GM21576 (cell line): ENCODE measurements around the gene OR2A42.
"Not testable (repeated sequence)": the region's sequence is repeated elsewhere in the genome, so short reads cannot be mapped to it uniquely, and the experiment has no call there.

Experiments
- ATAC-seq: cut with Tn5 transposase; IDR thresholded peaks from one replicate; pipeline ENCODE4 v1.9.1; 2021; ENCODE audit warnings: mild to moderate bottlenecking, moderate library complexity; ENCODE audit not compliant: unreplicated experiment

Gene OR2A42

GRCh38 chr7:144226866-144227265 lies 12.5 kb downstream of the OR2A42 start:
- ATAC-seq, result not testable (repeated sequence)

GRCh38 chr7:144223675-144224074 lies 15.7 kb downstream of the OR2A42 start:
- not testable (repeated sequence) for ATAC-seq

GRCh38 chr7:144220531-144220930 lies 18.9 kb downstream of the OR2A42 start:
- not testable (repeated sequence) for ATAC-seq

GRCh38 chr7:144219149-144219548 lies 20.3 kb downstream of the OR2A42 start:
- not testable (repeated sequence) for ATAC-seq

GRCh38 chr7:144218581-144218980 lies 20.8 kb downstream of the OR2A42 start:
- not testable (repeated sequence) for ATAC-seq

GRCh38 chr7:144217200-144217599 lies 22.2 kb downstream of the OR2A42 start:
- ATAC-seq, result not testable (repeated sequence)

GRCh38 chr7:144205306-144205705 lies 34.1 kb downstream of the OR2A42 start:
- ATAC-seq, result not testable (repeated sequence)

GRCh38 chr7:144203086-144203485 lies 36.3 kb downstream of the OR2A42 start:
- not testable (repeated sequence) for ATAC-seq

- peak; percentile 31 for ATAC-seq
Observed at GRCh38 chr7:144201978-144202377, 37.4 kb downstream of the OR2A42 start.

GRCh38 chr7:144198934-144199333 lies 40.5 kb downstream of the OR2A42 start:
- ATAC-seq, result not testable (repeated sequence)

- ATAC-seq, result peak; percentile 65
Observed at GRCh38 chr7:144195212-144195872, 44.1 kb downstream of the OR2A42 start, which contains the start of gene ARHGEF35. Gene ARHGEF35, minus strand, starts transcription at chr7:144195833. Its CDS starts 7,450 bp downstream, at chr7:144188383.

GRCh38 chr7:144194453-144194852 lies 45.0 kb downstream of the OR2A42 start:
- ATAC-seq, result not testable (repeated sequence)

- ATAC-seq, result not testable (repeated sequence)
Observed at GRCh38 chr7:144193782-144194181, 45.6 kb downstream of the OR2A42 start.

- not testable (repeated sequence) for ATAC-seq
Observed at GRCh38 chr7:144188578-144189171, 50.7 kb downstream of the OR2A42 start.

GRCh38 chr7:144187848-144188247 lies 51.6 kb downstream of the OR2A42 start:
- ATAC-seq, result not testable (repeated sequence)

GRCh38 chr7:144183166-144183565 lies 56.2 kb downstream of the OR2A42 start, which contains the start of gene CTAGE4:
Gene CTAGE4, plus strand, starts transcription at chr7:144183466. Its CDS starts 38 bp downstream, at chr7:144183504.
- not testable (repeated sequence) for ATAC-seq

GRCh38 chr7:144179165-144179479 lies 60.3 kb downstream of the OR2A42 start:
- not testable (repeated sequence) for ATAC-seq

GRCh38 chr7:144178380-144179164 lies 60.8 kb downstream of the OR2A42 start:
- peak; percentile 97 for ATAC-seq
